ENCODE data around the gene CPLX1.
"Not testable (repeated sequence)": the region's sequence is repeated elsewhere in the genome, so short reads cannot be mapped to it uniquely, and the experiment has no call there.

Gene CPLX1

DNA sequence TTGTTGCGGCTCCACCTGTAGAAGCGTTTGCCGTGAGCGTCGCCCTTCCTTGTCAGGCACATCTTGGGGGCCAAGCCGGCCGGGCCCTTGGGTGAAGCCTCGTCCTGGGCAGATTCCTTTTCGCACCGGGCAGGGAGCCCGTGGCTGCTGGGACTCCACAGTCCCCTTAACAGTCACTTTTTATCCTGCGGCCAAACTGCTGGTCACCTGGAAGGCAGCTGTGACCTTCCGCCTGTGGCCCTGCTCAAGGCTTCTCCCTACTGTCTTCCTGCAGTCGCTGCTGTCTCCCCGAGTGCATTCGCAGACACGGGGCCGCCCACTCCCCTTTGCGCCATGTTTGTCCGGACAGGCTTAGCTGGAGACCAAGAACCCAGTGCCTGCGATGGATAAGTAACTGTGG is 65.3 kb downstream of the CPLX1 start:
- DNase-seq (ENCODE audit: low read depth in 2 of 2) = no peak

DNA sequence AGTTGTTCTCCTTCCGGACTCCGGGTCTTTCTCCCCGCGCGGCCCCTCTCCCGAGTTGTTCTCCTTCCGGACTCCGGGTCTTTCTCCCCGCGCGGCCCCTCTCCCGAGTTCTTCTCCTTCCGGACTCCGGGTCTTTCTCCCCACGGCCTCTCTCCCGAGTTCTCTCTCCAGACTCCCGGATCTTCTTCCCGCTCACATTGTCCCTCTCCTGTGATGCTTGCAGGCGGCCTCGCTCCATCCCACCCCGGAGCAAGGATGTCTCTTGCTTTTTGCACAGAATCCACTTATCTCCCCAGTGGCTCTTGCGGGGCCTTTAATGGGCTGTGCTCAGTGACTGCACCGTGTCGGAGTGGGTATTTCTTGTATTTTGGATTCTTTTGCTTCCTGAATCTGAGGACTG is 66.1 kb downstream of the CPLX1 start:
- DNase-seq (ENCODE audit: low read depth in 2 of 2) = not testable (repeated sequence)

DNA sequence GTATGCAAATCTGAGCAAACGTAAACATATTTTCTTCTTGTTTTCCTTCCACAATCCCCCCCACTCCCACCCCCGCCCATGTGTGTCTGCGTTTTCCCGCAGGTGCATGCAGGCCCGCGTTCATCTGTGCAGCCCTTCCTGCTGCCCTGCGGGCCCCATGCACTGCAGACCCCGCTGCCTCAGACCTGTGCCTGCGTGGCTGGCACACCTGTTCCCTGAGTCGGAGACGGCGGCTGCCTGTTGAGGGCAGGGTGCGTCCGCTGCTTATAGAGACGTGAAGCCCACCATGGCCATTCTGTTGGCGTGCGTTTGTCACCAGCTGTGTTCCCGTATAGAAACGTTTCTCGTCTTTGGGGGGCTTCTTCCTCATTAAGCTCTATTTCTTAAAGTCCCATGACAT is 68.8 kb downstream of the CPLX1 start:
- no peak for DNase-seq (ENCODE audit: low read depth in 2 of 2)

DNA sequence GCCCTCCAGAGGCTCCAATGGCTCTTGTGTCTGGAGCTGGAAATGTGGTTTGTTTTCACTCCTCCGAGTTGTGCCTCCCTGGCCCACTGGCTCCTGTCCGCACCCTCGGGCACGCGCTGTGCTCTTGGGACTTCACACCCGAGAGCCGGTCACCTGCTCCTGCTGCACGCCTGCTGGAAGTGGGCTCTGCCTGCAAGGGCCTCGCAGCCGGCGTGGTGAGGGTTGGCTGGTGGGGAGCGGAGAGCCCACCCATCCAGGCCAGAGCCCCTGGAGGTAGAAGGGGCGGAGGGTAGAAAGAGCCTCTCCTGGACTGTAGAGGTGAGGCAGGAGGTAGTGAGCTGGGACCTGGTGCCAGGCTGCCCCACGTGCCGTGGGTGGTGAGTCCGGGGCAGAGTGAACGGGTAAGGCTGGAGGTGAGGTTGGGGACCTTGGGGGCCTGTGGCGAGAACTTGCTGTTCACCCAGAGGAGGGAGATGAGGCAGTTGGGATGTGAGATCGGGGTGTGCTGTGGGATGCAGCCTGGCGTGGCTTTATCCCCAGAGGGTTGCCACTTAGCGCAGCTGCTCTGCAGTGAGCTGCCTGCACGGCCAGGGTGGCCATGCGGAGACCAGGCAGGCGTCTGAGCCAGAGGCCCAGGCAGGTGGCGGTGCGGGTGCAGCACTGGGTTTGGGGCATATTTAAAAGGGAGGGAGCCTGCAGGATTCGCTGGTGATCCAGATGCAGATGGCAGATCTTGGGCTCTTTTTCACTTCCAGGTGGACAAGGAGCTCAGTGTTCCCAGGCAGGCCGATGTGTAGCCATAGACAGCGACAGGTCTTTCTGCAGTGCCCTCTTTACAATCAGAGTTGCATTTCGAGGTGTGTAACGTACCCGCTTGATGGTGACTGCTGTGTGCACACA is 71.5 kb downstream of the CPLX1 start:
- no peak for DNase-seq (ENCODE audit: low read depth in 2 of 2)

DNA sequence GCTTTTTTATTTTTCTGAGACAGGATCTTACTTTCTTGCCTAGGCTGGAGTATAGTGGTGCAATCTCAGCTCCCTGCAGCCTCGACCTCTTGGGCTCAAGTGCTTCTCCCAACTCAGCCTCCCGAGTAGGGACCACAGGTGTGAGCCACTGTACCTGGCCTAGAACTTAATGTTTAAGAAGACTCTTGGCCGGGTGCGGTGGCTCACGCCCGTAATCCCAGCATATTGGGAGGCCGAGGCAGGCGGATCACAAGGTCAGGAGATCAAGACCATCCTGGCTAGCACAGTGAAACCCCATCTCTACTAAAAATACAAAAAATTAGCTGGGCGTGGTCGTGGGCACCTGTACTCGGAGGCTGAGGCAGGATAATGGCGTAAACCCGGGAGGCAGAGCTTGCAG is 72.7 kb downstream of the CPLX1 start:
- DNase-seq (ENCODE audit: low read depth in 2 of 2) = not testable (repeated sequence)

DNA sequence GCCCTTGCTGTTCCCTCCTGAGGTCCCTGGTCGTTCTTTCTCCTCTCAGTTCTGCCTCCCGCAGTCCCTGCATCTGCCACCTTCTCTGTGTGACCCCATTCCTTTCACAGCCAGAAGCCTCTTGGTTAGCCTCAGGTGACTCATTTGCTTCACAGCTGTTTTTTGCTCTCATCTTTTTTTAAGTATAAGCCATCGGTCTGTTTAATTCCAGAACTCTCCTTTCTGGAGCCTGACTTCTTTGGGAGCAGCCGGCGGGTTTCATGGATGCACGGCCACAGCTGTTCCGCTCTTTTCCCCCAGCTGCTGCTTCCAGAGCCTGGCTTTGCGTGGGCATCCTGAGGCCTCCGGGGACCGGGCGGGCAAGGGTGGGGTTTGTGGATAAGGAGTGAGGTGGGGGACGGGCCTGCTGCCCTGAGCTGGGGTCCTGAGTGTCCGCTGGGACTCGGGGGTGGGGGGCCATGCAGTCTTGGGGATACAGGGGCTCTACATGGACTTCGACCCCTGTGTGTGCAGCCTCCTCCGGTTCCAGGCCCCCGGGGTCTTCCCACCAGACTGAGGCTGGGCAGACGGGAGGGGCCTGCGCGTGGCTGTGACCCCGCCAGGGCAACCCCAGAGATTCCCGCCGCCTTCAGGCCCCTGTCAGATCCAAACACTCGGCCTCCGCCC is 73.6 kb downstream of the CPLX1 start:
- no peak for DNase-seq (ENCODE audit: low read depth in 2 of 2)

DNA sequence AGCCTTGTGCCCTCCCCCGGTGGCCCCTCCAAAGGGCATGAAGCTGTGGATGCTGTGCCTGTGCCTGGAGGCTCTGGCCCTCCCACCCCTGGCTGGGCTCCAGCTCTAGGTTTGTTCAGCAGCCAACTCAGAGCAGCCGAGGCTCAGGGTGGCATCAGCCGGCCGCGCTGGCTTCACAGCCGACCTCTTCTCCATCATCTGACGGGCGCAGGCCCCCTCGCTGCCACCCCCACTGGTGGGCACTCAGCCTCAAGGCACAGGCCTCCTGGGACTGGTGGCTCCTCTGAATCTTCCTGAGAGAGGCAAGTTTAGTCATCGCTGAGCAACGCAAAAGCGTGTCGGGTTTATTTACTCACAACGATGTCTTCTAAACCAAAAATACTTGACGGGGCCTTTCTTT is 74.3 kb downstream of the CPLX1 start:
- DNase-seq (ENCODE audit: low read depth in 2 of 2) = no peak

DNA sequence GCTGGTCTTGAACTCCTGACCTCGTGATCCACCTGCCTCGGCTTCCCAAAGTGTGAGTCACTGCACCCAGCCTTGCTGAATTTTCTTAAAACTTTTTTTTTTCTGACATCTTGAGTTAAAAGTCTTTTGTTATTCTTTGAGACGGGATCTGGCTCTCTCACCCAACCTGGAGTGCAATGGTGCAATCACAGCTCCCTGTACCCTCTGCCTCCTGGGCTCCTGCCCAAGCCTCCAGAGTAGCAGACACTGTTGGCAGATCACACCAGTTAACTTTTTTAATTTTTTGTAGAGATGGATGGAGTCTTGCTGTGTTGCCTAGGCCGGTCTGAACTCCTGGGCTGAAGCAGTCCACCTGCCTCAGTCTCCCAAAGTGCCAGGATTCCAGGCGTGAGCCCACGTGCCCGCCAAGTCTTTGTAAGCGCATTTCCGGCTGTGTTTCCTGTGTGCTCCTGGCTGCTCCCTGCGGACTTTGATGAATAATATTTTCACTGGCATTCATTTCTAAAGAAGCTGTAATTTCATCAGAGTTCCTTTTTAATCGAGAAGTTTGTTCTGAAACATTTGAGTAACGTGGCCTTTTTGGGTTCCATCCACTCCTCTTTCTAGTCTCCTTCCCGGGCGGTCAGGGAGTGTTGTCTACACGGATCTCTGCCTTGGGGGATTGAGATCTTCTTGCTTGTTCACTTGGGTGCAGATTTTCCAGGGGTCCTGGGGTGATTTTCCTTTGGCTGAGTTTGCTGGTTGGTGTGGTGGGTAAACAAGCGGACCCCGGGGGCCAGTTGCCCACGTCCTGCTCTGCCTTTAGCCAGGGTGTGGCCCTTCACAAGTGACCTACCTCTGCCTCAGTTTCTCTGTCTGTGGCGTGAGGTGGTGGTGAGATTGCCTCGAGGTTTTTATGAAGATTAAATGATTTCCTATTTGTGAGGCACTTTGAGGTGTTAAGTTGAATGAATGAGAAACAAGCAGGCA is 75.9 kb downstream of the CPLX1 start:
- DNase-seq (ENCODE audit: low read depth in 2 of 2) = no peak

DNA sequence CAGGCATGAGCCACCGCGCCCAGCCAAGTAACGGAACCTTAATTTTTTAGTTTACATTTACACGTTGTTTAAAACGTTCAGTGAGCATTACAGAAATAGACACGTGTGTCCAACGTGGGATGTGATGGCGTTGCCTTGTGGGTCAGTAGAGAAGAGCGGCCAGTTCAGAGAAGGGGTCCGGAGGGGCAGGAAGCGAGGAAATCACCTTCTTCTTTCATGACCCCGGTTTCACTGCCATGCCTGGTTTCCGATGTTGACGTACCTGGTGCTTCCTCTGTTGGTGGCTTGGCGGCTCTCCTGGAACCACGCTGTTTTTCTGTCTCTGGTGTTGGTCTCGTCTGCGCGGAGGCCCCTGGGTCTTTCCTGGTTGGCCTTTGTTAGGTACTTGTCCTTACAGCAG is 77.5 kb downstream of the CPLX1 start:
- no peak for DNase-seq (ENCODE audit: low read depth in 2 of 2)

DNA sequence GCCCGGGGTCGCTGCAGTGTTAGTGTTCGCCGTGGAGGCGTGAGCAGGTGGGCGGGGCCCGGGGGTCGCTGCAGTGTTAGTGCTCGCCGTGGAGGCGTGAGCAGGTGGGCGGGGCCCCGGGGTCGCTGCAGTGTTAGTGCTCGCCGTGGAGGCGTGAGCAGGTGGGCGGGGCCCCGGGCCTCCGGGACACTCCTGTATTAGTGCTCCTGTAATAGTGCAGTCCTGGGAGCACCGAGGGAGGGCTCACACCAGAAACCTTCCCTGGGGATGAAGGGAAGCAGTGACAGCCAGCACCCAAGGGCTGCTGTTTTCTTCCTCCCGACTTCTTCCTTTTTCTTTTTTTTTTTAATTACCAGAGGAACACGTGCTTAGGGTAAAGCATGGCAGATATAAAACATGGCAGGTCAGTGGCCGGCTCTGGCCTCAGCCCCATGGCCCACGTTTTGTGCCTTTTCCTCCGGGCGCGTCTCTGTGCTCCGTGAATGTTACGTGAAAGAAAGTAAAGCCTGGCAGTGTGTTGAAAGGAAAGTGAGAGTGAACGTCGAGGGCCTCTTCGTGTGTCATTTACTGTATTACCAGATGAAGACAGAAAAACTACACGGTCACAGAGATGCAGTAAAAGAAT is 78.3 kb downstream of the CPLX1 start:
- DNase-seq (ENCODE audit: low read depth in 2 of 2) = no peak

DNA sequence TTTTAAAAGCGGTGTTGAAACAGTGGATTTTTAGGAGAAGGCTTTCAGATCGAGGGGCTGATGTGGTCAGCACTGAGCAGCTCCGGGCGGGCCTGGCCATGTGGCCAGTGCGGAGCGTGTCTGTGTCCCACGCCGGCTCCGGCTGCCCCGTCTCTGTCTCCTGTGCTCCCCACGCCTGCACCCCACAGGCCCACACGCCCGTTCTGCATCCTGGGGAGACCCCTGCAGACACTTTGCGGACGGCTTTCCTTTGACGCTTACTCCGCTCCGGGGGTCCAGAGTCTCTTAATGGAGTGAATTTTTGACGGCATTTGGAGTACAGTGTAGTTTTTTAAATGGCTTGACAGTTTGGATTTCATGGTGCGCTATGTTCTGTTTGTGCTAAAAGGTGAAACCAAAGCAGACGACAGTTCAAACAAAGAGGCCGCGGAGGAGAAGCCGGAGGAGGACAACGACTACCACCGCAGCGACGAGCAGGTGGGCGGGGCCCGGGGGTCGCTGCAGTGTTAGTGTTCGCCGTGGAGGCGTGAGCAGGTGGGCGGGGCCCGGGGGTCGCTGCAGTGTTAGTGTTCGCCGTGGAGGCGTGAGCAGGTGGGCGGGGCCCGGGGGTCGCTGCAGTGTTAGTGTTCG is 81.6 kb downstream of the CPLX1 start:
- DNase-seq (ENCODE audit: low read depth in 2 of 2) = no peak

DNA sequence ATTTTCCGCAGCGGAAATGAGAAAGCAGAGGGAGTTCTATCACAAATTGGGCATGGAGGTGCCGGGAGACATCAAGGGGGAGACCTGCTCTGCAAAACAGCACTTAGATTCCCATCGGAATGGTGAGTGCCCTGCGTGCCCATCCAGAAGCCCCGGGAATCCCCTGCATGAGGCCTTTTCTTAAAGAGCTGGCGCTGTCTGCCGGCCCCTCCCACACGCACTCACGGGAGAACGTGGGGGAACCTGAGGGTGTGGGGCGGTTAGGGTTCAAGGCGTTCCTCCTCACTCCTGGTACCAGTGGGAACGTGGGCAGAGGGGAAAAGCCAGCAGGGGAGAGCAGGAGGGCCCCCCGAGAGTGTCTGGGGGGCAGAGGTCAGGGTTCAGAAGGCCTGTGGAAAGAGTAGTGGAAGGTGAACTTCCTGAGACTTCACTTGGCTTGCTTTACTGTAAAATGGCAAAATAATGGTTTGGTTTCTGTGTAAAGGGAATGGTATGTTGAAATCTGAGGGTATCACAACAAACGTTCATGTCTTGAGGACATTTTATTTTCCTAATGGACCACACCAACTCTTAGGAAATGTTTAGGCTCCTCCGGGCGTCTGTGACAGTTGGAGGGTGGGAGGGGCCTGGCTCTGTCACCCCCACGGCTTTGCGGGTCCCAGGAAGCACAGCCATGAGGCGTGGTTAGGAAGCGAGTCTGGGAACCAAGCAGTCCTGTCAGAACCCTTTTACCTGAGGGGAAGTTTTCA is 82.3 kb downstream of the CPLX1 start:
- DNase-seq (ENCODE audit: low read depth in 2 of 2) = no peak

DNA sequence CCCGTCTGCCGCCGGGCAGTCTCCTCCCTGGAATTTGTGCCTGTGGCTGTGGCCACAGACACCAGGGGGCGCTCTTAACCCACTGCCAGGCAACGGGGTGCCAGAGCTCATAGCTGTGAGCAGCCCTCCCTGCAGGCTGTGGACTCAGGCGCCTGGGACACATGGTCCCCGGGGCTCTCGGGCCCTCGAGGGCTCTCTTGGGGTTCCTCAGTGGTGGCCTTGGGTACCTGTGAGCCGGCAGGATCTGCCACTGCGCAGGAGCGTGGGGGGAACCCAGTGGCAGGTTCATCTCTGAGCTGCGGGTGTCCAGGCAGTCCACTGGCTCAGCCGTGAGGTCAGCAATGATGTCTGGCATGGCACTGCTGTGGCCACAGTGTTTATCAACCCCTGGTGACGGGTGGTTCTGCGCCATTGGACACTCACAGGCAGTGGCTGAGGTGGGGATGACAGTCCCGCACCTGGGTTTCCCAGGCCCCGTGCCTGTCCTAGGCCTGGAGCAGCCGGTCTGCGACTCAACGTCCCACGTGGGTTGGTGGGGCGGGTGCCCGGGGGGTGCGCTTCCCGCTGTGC is 83.1 kb downstream of the CPLX1 start:
- peak; percentile 56 to 60 for DNase-seq (ENCODE audit: low read depth in 2 of 2)

DNA sequence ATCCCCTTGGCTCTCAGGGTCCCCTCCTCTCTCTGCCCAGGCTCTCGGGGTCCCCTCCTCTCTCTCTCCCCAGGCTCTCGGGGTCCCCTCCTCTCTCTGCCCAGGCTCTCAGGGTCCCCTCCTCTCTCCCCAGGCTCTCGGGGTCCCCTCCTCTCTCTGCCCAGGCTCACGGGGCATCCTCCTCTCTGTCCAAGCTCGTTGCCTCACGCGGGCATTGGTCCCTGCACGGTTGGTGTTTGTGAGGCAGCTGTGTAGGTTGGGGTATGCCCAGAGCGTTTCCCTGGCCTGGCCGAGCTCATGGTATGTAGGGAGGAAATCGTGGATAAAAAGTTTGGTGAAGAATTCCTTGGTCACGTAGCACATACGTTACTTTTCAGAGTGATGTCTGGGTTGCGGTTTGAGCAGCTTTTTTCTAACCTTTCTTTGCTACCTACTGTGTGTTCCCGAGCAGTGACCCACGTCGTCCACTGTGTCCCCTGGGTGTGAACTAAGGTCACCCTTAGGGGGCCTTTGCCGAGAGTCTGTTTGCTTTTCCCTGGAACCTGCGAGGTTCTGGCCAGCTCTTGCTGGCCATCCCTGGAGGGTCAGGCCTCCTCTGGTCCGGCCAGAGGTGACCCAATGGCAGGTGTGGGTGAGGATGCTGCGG is 83.7 kb downstream of the CPLX1 start:
- DNase-seq (ENCODE audit: low read depth in 2 of 2) = no peak

DNA sequence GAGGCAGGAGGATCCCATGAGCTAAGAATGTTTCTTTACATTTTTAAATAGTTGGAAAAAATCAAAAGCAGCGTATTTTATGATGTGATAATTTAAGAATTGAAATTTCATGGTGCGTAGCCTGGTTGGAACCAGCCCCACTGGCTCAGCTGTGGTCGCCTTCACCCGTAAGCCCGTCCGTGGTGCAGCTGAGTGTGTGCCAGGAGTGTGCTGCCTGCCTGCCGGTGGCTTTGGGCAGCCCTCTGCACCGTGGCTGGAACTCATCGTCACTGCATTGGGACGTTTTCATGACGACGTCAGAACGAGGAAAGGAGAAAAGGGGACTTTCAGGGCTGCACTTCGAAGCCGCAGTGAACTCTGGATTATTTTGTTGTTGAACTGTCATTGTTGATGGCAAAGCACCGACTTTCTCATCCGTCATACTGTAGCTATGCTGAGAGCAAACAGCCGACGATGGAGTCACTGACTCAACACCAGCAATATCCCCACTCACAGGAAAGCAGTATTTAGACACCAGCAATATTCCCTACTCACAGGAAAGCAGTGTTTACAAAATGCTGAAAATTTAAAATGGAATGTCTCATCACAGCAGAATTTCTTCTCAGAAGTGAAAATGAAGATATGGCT is 85.2 kb downstream of the CPLX1 start:
- no peak for DNase-seq (ENCODE audit: low read depth in 2 of 2)

DNA sequence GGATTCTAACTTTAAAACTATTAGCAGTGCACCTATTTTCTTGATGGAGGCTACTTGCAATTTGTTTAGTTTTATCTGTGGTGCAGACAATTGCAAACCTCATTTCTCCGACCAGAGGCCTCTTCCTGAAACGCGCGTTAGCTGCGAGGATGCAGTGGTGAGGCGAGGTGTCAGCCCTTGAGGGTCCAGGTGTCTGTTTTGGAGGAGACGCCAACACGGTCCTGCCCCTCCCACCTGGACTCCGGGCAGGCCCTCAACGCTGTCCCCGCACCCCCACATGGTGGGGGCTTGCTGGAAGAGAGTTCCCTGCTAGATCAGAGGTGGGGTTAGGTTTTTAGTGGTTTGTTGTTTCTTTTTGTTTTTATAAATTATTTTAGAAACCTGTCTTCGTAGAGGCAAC is 85.9 kb downstream of the CPLX1 start:
- DNase-seq (ENCODE audit: low read depth in 2 of 2) = no peak

DNA sequence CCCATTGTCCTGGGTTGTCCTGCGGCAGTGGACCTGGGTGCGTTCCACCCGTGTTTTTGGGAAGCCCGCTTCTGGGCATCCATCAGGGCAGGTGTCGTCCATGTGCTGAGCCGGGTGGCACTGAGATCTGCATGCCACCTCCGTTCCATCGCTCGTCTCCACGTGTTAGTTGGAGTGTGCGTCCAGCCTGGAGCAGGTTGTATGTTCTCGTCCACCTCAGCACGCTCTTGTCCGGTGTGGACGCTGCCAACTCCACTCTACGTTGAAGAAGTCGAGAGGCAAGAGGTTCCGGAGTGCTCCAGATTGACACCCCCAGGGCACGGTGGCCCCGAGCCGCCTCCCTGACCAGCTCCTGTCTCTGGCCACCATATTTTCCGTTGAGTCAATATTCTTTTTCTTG is 86.4 kb downstream of the CPLX1 start:
- DNase-seq (ENCODE audit: low read depth in 2 of 2) = no peak

DNA sequence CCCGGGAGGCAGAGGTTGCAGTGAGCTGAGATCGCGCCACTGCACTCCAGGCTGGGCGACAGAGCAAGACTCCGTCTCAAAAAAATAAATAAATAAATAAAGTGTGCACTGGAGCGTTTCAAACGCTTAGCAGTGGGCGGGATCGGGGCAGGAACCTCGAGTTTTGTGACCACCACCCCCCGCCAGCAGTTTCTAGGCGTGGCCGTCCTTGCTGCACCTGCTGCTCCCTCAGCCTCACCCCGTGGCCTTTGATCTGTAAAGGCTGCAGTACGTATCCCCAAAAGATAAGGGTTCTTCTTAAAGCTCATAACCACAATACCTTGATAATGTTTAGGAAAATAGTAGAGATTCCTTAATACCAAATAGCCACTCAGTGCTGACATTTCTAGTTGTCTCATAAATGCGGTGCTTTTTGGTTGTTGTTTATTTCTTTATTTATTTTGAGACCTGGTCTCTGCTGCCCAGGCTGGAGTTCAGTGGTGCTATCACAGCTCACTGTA is 87.1 kb downstream of the CPLX1 start:
- no peak for DNase-seq (ENCODE audit: low read depth in 2 of 2)

DNA sequence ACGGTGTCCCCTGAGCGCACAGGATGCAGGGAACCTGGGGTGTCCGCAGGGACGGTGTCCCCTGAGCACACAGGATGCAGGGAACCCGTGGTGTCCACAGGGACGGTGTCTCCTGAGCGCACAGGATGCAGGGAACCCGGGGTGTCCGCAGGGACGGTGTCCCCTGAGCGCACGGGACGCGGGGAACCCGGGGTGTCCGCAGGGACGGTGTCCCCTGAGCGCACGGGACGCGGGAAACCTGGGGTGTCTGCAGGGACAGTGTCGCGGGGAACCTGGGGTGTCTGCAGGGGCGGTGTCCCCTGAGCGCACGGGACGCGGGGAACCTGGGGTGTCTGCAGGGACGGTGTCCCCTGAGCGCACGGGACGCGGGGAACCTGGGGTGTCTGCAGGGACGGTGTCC is 89.4 kb downstream of the CPLX1 start:
- DNase-seq (ENCODE audit: low read depth in 2 of 2) = not testable (repeated sequence)
